Neural progenitor cell (in vitro differentiated cells): ENCODE data around the gene STAT5B.

Experiments used
- CTCF ChIP-seq: fragments of 200-600 bp; sonication (generic); IDR thresholded peaks from 2 replicates; pipeline ENCODE4 v1.5.1; 2017; ENCODE audit warnings: antibody characterized with exemption, mild to moderate bottlenecking
- EZH2 ChIP-seq: fragments of 200-600 bp; sonication (generic); IDR thresholded peaks from 2 replicates; pipeline ENCODE4 v1.6.1; 2017; ENCODE audit warnings: antibody characterized with exemption, mild to moderate bottlenecking, moderate library complexity
- EZH2phosphoT487 ChIP-seq: fragments of 200-600 bp; sonication (generic); IDR thresholded peaks from 2 replicates; pipeline ENCODE4 v1.6.1; 2017; ENCODE audit warnings: antibody characterized with exemption

- TF ChIP-seq CTCF (no peak), EZH2 (no peak), EZH2phosphoT487 (no peak)
Observed at GRCh38 chr17:42286411-42287221, 10.4 kb upstream of the STAT5B start.
